NT2/D1 (cell line): ENCODE measurements around the gene KLHL8.
A peak's percentile ranks its signal among the peaks of the same experiment; 100 is the strongest.
"Not testable (repeated sequence)": the region's sequence is repeated elsewhere in the genome, so short reads cannot be mapped to it uniquely, and the experiment has no call there.

Experiments used
- DNase-seq: peaks from one replicate; pipeline ENCODE4 v3.0.0-alpha.2; 2011; ENCODE audit warnings: low read depth, low spot score
- H3K27me3 ChIP-seq: 2 replicates; pipeline ENCODE4 v1.6.0; 2011; ENCODE audit warnings: mild to moderate bottlenecking; ENCODE audit not compliant: insufficient read length, insufficient read depth
- H3K36me3 ChIP-seq: 2 replicates; pipeline ENCODE4 v1.6.1; 2011; ENCODE audit warnings: mild to moderate bottlenecking, low read length, mixed read lengths; ENCODE audit not compliant: insufficient read depth, insufficient read length
- H3K4me1 ChIP-seq: 2 replicates; pipeline ENCODE4 v1.5.1; 2011; ENCODE audit not compliant: insufficient read depth, insufficient read length
- H3K4me3 ChIP-seq: 2 replicates; pipeline ENCODE4 v1.5.1; 2011; ENCODE audit warnings: low read depth; ENCODE audit not compliant: insufficient read length
- H3K9ac ChIP-seq: 2 replicates; pipeline ENCODE4 v1.6.0; 2011; ENCODE audit warnings: low read depth; ENCODE audit not compliant: insufficient read length
- H3K9me3 ChIP-seq: 2 replicates; pipeline ENCODE4 v1.5.1; 2011; ENCODE audit warnings: mild to moderate bottlenecking, low read length; ENCODE audit not compliant: insufficient read depth
- SUZ12 ChIP-seq: IDR thresholded peaks from 2 replicates; pipeline ENCODE4 v1.6.1; 2011; ENCODE audit not compliant: insufficient read length, insufficient read depth; ENCODE audit errors: extremely low read depth
- YY1 ChIP-seq: IDR thresholded peaks from 2 replicates; pipeline ENCODE4 v1.6.1; 2011; ENCODE audit not compliant: insufficient read length, insufficient read depth
- ZNF274 ChIP-seq: IDR thresholded peaks from 2 replicates; pipeline ENCODE4 v1.6.1; 2011; ENCODE audit warnings: mild to moderate bottlenecking, low read depth, low read length

KLHL8 gene

DNA sequence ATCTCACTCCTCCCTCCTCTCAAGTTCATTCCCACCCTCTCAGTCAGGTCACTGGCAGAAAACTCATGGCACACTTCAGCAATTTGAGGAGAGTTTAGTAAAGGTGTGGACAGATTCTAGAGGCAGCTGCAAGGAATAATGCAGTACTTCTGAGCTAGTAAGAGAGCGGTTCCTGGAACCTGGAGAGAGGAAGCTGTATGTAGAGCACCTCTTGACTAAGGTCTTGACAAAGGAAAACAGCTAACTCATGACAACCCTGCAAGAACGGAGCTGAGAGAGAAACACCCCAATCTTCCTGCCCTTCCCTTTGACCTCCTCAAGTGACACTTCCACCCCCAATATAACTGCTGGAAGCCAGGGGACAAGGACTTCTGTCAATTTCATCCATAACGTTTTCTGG is 9.6 kb upstream of the KLHL8 start:
- no peak for DNase-seq
- TF ChIP-seq SUZ12 (no peak), ZNF274 (no peak), YY1 (no peak)
- H3K36me3 ChIP-seq: no peaks in the 10 kb centered on the region
- no peak overlapping the region for H3K4me3 ChIP-seq
- H3K4me1 ChIP-seq: no peaks in the 10 kb centered on the region
- H3K9ac ChIP-seq: no peak overlapping the region
- no peaks in the 10 kb centered on the region for H3K27me3 ChIP-seq
- no peaks in the 10 kb centered on the region for H3K9me3 ChIP-seq

- Histone ChIP-seq H3K4me1 (no peaks in the 10 kb centered on the region), H3K4me3 (no peak overlapping the region), H3K9ac (no peak overlapping the region), H3K36me3 (no peaks in the 10 kb centered on the region), H3K27me3 (no peaks in the 10 kb centered on the region), H3K9me3 (no peaks in the 10 kb centered on the region)
- DNase-seq: no peak
- no peak for TF ChIP-seq SUZ12
- TF ChIP-seq YY1: no peak
- no peak for TF ChIP-seq ZNF274
Observed at GRCh38 chr4:87228262-87228860, 7.9 kb upstream of the KLHL8 start.

DNA sequence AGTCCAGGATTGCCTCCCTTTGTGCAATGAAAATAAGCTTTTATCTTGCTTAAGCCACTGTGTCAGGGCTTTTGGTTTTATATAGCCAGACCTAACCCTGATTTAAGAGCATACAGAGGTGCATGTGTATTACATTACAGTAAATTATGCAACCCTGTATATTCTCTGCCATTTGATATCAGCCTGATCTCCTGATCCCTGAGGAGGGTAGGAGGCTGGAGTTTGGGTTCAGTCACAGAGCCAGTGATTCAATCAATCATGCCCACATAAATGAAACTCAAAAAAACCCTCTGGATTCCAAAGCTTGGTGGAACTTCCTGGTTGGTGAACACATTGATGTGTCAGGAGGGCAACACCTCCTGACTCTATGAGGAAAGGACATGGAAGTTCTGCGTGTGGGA is 7.3 kb upstream of the KLHL8 start:
- Histone ChIP-seq H3K9me3 (no peaks in the 10 kb centered on the region), H3K4me1 (no peaks in the 10 kb centered on the region), H3K9ac (no peak overlapping the region), H3K4me3 (no peak overlapping the region), H3K36me3 (no peaks in the 10 kb centered on the region), H3K27me3 (no peaks in the 10 kb centered on the region)
- DNase-seq: no peak
- TF ChIP-seq SUZ12 (no peak), YY1 (no peak), ZNF274 (no peak)

DNA sequence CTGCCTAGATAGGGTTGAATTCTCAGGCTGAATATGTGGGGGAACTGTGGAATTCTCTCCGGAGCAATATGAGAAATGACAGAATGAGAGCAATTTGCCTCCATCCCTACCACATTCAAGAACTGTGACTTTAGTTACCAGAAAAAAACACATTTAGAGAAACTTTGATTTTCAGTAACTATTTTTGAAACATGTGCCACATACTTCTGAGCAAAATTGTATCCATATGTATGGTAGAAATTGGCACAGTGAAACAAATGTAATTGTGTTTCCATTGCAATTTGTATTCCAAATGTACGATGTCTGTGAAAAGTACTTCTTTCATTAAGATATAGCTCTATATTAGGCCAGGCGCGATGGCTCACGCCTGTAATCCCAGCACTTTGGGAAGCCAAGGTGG is 5.5 kb upstream of the KLHL8 start:
- Histone ChIP-seq H3K4me1 (no peaks in the 10 kb centered on the region), H3K36me3 (no peaks in the 10 kb centered on the region), H3K9me3 (no peaks in the 10 kb centered on the region), H3K27me3 (peaks cover 3% of the 10 kb centered on the region), H3K9ac (no peak overlapping the region), H3K4me3 (no peak overlapping the region)
- no peak for TF ChIP-seq SUZ12
- TF ChIP-seq YY1: no peak
- no peak for TF ChIP-seq ZNF274
- DNase-seq: no peak

GRCh38 chr4:87224141-87224923 is 3.9 kb upstream of the KLHL8 start:
- TF ChIP-seq ZNF274: no peak
- TF ChIP-seq YY1: no peak
- TF ChIP-seq SUZ12: no peak

GRCh38 chr4:87219632-87220093 is 755 bp downstream of the KLHL8 start:
- TF ChIP-seq YY1 (no peak), SUZ12 (no peak), ZNF274 (no peak)
- Histone ChIP-seq H3K9me3 (no peaks in the 10 kb centered on the region), H3K4me1 (no peaks in the 10 kb centered on the region), H3K27me3 (peaks cover 3% of the 10 kb centered on the region), H3K36me3 (no peaks in the 10 kb centered on the region), H3K9ac (peak overlapping the region; percentile 98), H3K4me3 (peak overlapping the region; percentile 97)
- DNase-seq: no peak

More at GRCh38 chr4:87224141-87224923, 3.9 kb upstream of the KLHL8 start:
- no peaks in the 10 kb centered on the region for H3K36me3 ChIP-seq
- H3K4me1 ChIP-seq: no peaks in the 10 kb centered on the region
- peaks cover 3% of the 10 kb centered on the region for H3K27me3 ChIP-seq
- H3K9ac ChIP-seq: no peak overlapping the region
- no peak for DNase-seq
- no peaks in the 10 kb centered on the region for H3K9me3 ChIP-seq
- no peak overlapping the region for H3K4me3 ChIP-seq

DNA sequence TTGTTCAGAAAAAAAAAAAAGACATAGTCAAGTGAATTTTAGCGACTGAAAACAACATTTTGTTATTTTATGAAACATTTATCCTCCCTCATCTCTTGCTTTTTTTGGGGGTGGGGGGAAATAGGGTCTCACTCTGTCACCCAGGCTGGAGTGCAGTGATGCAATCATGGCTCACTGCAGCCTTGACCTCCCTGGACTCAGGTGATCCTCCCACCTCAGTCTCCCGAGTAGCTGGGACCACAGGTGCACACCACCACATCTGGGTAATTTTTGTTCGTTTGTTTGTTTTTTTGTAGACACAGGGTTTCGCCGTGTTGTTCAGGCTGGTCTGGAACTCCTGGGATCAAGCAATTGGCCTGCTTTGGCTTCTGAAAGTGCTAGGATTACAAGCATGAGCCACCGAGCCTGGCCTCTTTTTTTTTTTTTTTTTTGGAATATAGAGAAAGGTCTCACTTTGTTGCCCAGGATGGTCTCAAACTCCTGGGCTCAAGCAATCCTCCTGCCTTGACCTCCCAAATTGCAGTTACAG is 3.1 kb downstream of the KLHL8 start:
- not testable (repeated sequence) for H3K27me3 ChIP-seq, H3K4me3 ChIP-seq, DNase-seq, H3K9me3 ChIP-seq, H3K9ac ChIP-seq, H3K4me1 ChIP-seq, H3K36me3 ChIP-seq
